Measurements from ENCODE around the gene PRICKLE2.

The PRICKLE2 gene

GRCh38 chr3:64129106-64129505 is 96.2 kb downstream of the PRICKLE2 start:
- H3K27ac ChIP-seq = no peak overlapping the region
- no peaks in the 10 kb centered on the region for H3K36me3 ChIP-seq (replicated peaks)
- H3K27me3 ChIP-seq (replicated peaks) = no peaks in the 10 kb centered on the region
- in situ Hi-C loops (cut with HindIII; ENCODE audit: low pct_ligation_motif_present, low sequenced_read_pairs) = no loop called here
- TF ChIP-seq, protein P1, sequence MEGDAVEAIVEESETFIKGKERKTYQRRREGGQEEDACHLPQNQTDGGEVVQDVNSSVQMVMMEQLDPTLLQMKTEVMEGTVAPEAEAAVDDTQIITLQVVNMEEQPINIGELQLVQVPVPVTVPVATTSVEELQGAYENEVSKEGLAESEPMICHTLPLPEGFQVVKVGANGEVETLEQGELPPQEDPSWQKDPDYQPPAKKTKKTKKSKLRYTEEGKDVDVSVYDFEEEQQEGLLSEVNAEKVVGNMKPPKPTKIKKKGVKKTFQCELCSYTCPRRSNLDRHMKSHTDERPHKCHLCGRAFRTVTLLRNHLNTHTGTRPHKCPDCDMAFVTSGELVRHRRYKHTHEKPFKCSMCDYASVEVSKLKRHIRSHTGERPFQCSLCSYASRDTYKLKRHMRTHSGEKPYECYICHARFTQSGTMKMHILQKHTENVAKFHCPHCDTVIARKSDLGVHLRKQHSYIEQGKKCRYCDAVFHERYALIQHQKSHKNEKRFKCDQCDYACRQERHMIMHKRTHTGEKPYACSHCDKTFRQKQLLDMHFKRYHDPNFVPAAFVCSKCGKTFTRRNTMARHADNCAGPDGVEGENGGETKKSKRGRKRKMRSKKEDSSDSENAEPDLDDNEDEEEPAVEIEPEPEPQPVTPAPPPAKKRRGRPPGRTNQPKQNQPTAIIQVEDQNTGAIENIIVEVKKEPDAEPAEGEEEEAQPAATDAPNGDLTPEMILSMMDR (IDR thresholded peaks at IDR 0.05; ENCODE audit: low read depth, low read length, missing control alignments) = no peak
- DNase-seq = no peak
- H3K4me3 ChIP-seq (ENCODE audit: low read depth, low read length) = no peak overlapping the region

GRCh38 chr3:64125561-64125960 is 99.7 kb downstream of the PRICKLE2 start:
- no peak for DNase-seq
- no peaks in the 10 kb centered on the region for H3K36me3 ChIP-seq (replicated peaks)
- no peaks in the 10 kb centered on the region for H3K27me3 ChIP-seq (replicated peaks)
- TF ChIP-seq, protein P1 (IDR thresholded peaks at IDR 0.05; ENCODE audit: low read depth, low read length, missing control alignments) = no peak
- no peak overlapping the region for H3K27ac ChIP-seq
- H3K4me3 ChIP-seq (ENCODE audit: low read depth, low read length) = no peak overlapping the region
- in situ Hi-C loops (cut with HindIII; ENCODE audit: low pct_ligation_motif_present, low sequenced_read_pairs) = no loop called here

- no peak for DNase-seq
- in situ Hi-C loops (cut with HindIII; ENCODE audit: low pct_ligation_motif_present, low sequenced_read_pairs) = no loop called here
- H3K27ac ChIP-seq = no peak overlapping the region
- H3K27me3 ChIP-seq (replicated peaks) = no peaks in the 10 kb centered on the region
- no peak overlapping the region for H3K4me3 ChIP-seq (ENCODE audit: low read depth, low read length)
- TF ChIP-seq, protein P1 (IDR thresholded peaks at IDR 0.05; ENCODE audit: low read depth, low read length, missing control alignments) = no peak
- H3K36me3 ChIP-seq (replicated peaks) = no peaks in the 10 kb centered on the region
Measured at GRCh38 chr3:64123931-64124330, 101.3 kb downstream of the PRICKLE2 start.

GRCh38 chr3:64122476-64122875 is 102.8 kb downstream of the PRICKLE2 start:
- Histone ChIP-seq H3K36me3 (replicated peaks) (no peaks in the 10 kb centered on the region), H3K27me3 (replicated peaks) (no peaks in the 10 kb centered on the region), H3K4me3 (ENCODE audit: low read depth, low read length) (no peak overlapping the region), H3K27ac (no peak overlapping the region)
- no peak for DNase-seq
- TF ChIP-seq, protein P1 (IDR thresholded peaks at IDR 0.05; ENCODE audit: low read depth, low read length, missing control alignments) = no peak
- in situ Hi-C loops (cut with HindIII; ENCODE audit: low pct_ligation_motif_present, low sequenced_read_pairs) = no loop called here

DNA sequence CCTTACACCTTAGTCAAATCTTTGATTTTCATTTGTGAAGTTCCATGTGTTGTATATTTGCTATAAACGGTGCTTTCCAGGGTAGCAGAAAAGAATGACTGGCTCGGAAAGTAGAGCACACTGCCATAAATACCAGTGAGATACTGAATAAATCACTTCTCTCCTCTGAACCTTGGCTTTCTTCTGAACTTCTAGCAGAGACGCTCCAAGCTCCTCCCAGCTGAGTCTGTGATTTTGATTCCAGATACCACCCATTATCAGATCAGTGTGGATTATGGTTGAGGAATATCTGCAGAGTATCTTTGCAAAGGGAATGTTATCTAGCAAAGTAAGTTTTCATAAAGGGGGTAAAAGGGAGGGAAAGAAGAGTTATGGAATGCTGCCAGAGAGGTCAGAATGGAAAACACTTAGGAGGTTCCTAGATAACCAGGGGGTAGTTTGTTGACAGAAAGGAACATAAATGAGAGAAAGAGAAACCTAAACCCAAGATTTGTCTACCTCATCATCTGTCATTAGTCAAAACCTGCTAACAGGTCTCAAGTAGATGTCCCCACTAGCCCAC is 103.4 kb downstream of the PRICKLE2 start:
- Histone ChIP-seq H3K27me3 (replicated peaks) (no peaks in the 10 kb centered on the region), H3K36me3 (replicated peaks) (no peaks in the 10 kb centered on the region), H3K4me3 (ENCODE audit: low read depth, low read length) (no peak overlapping the region), H3K27ac (no peak overlapping the region)
- TF ChIP-seq, protein P1 (IDR thresholded peaks at IDR 0.05; ENCODE audit: low read depth, low read length, missing control alignments) = no peak
- in situ Hi-C loops (cut with HindIII; ENCODE audit: low pct_ligation_motif_present, low sequenced_read_pairs) = no loop called here
- no peak for DNase-seq

DNA sequence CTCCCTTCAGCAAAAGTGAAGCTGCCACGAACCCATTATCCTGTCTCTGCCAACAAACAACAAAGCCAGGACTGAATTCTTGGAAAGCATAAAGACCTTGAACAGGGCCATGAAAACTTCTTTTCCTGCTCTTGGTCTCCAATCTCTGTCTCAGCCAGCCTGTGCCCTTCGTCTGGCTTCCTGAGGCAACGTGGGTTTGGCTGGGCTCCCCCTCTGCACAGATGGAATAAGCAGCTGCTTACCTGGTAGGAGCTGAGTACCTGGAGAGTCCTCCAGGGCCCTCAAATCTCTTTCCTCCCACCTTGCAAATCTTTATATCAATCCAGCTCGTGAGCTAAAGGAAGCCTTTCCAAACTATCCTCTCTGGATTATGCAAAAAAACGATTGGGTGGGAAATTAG is 104.4 kb downstream of the PRICKLE2 start:
- no peaks in the 10 kb centered on the region for H3K27me3 ChIP-seq (replicated peaks)
- TF ChIP-seq, protein P1 (IDR thresholded peaks at IDR 0.05; ENCODE audit: low read depth, low read length, missing control alignments) = no peak
- H3K36me3 ChIP-seq (replicated peaks) = no peaks in the 10 kb centered on the region
- no peak overlapping the region for H3K4me3 ChIP-seq (ENCODE audit: low read depth, low read length)
- no peak for DNase-seq
- no peak overlapping the region for H3K27ac ChIP-seq
- in situ Hi-C loops (cut with HindIII; ENCODE audit: low pct_ligation_motif_present, low sequenced_read_pairs) = no loop called here
